Embryonic facial prominence (tissue), 1 donor: ENCODE measurements around the gene TDRKH.
"Not testable (repeated sequence)": the region's sequence is repeated elsewhere in the genome, so short reads cannot be mapped to it uniquely, and the experiment has no call there.

ENCODE experiments used
- DNase-seq: peaks from one replicate; pipeline ENCODE4 v3.0.0-alpha.2; 2016; ENCODE audit errors: extremely low spot score

Gene TDRKH

DNA sequence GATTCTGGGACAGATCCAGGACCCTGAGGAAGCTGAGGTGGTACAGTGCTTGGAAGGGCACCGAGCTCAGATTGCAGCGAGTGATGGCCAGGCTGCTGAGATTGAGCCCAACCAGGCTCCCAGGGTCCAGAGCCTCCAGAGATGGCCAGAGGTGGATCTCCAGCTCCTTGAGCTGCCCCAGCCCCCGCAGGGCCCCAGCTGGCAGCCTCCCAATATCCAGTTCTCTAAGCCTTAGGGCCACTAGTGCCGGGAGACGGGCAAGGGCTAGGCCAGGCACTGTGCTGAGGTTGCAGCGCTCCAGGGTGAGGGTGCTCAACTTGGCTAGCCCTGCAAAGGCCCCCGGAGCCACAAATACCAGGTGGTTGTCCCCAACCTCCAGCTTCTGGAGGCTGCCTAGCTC lies 11.5 kb upstream of the TDRKH start:
- DNase-seq: no peak

DNA sequence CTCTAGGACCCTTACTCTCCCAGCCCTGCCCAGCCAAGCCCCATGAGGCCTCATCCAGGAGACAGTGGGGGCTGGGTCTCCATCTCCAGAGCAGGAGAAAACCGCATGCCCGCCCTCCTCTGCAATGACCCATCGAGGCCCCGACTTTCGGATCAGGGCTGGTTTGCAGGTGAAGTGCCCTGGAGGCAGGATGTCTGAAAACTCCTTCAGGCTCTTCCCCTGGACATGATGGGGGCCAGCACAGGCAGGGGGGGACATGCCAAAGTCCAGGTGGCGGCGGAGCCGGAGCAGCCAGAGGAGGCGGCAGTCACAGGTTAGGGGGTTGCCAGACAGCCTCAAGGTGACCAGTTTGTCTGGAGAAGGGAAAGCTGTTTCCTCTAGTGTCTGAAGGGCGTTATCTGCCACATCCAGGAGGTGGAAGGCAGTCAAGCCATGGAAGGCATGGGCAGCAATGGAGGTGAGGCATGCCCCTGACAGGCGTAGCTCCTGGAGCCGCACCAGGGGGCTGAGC lies 11.1 kb upstream of the TDRKH start:
- DNase-seq: no peak

DNA sequence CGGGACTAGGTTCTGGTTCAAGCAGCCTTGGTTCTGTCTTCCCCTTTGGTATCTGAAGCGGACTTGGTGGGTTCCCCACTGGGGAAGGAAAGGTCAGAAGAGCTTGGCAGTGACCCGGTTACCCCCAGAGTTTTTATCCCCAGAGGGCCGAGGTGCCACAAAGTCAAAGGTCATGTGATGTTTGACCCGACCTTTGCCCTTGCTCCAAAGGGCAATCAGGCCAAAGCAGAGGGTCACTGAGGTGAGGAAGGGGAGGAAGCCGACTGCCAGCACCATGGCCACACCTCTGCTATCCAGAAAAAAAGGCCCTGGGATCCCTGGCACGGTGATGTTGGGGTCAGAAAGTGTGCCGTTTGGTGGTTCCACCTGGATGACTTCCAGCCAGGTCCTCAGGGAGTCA lies 10.5 kb upstream of the TDRKH start:
- no peak for DNase-seq

DNA sequence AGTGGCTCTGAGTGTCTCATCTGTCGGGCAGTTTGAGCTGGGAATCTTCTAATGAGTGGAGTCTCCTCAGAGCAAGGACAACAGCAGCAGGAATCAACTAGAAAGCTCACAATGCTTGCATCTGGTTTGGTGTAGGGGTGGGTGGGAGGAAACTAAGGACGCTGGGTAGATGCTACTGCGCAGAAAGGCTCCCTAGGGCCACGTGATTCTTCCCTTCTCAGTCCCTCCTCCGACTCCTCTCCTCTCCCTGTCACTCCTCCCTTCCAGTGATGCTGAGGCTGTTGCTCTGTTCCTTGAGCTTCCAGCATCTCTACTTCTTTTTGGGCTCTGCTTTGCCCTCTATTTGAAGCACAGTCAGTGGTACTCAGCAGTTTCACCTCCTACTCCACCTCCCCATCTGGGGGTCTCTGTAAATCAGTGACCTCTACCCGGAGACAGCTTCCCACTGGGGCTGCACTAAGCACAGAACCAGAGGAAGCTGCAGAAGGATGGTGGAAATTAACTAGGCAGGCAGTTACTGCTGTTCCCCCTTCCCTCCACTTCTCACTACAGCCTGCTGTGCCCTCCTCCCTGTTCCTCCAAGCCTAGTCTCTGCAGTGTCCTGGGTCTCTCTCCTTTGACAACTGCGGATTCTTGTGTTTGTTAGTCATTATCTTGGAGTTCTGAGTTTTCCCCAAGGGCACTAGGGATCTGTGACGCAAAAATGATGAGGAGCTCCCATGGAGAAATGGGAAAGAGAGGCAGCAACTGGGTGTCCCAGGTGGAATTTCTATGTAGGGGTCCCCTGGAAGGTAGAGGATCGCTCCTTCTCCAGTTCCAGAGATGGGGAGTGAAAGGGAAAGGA lies 9.1 kb upstream of the TDRKH start:
- no peak for DNase-seq

DNA sequence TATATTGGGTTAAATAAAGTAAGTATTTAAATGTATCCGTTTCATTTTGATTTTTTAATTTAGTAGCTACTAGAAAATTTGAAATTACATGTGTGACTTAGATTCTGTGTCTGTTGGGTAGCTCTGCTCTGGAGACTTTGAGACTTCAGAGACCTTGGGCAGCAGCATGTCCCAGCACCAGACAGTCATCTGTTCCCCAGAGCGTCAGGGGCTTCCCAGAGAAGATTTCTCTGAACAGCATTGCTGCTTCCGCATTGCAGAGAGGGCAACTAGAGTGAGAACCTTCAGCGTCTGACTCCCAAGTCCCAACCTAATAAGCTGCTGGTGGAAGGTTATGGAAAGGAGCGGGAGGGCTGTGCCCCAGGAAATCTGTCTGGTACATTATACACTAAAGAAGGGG lies 8.3 kb upstream of the TDRKH start:
- no peak for DNase-seq

DNA sequence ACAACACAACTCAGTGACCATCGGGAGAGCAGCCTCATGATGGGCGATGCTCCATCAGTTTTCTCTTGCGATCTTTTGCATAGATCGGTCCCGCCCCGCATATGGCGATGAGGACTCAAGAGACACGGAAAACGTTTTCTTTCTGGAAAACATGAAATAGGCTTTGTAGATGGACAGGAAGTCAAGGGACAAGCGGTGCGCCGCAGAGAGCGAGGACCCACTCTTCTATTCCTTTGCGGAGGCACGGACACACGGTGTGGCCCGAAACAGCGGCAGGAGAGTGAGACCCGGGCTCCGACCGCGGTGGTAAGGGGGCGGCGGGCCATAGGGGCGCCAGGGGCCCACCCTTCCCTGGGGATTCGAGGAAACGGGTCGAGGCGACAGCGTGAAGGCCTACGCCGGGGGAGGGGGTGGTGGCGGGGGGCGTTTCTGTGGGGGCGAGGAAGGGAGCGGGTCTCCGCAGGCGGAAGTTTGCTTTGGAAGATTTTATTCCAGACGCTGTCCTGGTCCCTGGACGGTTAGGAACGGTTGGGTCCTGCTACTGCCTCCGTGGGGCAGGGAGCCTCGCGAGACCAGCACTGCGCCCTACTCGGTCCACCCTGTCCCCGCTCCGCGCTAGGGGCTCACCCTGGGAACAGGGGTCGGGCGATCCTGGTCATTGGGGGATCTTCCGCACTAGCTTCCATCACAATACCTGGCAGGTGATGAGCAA lies 796 bp upstream of the TDRKH start:
- no peak for DNase-seq

DNA sequence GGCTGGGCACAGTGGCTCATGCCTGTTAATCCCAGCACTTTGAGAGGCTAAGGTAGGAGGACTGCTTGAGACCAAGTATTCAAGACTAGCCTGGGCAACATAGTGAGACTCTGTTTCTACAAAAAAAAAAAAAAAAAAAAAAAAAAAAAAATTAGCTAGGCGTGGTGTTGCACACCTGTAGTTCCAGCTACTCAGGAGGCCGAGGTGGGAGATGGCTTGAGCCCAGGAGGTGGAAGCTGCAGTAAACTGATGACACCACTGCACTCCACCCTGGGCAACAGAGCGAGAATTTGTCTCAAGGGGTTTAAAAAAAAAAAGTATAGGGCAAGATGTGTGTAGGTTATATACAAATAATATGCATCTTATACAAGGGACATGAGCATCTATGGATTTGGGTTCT lies 2.6 kb downstream of the TDRKH start:
- DNase-seq: no peak

DNA sequence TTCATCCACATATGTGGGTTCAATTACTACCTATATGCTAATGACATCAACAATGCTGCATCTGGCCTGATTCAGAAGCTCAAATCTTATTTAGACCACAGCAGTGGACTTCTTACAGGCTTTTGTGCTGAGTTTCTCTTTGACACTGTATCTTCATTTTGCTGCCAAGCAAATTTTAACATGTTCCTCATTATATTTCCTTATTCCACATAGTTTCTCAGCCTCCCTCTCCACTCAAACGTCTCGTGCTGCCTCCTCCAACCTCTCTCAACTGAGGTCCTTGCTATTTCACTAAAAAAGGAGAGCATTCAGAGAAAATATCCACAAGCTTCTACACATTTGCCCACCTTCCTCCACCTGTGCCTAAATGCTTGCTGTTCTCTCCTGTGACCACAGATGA lies 6.5 kb downstream of the TDRKH start:
- no peak for DNase-seq

DNA sequence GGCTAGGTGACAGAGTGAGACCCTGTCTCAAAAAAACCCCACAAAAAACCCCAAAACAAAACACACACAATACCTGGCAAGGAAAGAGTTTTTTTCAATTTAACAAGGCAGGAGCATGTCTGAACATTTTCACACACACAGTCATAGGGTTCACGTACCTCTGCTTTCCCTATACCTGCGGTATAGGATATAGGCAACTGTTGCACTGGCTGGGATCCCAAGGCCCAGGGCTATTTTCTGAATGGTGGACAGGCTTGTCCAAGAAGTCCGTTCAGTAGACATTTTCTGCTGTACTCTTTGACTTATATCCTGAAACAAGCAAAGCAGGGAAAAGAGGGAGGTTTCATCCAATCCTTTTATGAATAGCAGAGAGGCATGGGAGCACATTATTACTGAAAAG lies 7.6 kb downstream of the TDRKH start:
- no peak for DNase-seq

DNA sequence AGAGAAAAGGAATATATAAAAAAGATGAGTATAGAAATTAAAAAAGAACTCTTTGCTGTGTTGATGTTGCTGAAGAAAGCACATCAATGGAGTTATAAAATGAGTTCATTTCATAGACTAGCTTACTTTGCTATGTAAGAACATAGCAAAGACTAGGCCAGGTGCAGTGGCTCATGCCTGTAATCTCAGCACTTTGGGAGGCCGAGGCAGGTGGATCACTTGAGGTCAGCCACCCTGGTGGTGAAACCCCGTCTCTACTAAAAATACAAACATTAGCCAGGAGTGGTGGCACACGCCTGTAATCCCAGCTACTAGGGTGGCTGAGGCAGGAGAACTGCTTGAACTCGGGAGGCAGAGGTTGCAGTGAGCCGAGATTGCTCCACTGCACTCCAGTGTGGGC lies 8.3 kb downstream of the TDRKH start:
- DNase-seq: not testable (repeated sequence)

DNA sequence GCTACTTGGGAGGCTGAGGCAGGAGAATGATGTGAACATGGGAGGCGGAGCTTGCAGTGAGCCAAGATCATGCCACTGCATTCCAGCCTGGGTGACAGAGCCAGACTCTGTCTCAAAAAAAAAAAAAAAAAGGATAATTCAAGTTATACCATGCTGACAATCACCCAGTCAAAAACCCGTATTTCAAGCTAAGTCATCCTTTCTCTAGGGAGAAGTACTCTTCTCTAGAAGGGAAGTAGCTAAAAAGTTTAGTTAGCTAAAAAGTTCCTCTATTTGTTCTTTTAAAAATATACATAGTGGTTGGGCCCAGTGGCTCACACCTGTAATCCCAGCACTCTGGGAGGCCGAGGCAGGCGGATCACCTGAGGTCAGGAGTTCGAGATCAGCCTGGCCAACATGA lies 9.6 kb downstream of the TDRKH start:
- not testable (repeated sequence) for DNase-seq

DNA sequence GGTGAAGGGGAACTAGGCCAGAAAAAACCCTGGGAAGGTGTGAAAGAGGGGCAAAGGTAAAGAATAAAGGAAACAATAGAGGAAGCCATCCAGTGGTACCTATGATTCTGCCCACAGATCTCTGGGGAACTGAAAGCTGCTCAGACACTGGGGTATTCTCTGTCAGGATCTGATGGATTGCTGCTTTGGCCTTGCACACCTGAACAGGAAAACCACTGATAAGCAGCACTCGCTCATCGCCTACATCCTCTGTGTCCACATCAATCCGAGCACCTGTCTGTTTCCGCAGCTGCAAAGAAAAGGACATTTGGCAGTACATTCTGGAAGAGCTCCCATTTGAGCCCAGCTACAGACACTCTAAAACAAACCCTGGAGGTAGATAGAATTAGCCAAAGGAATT lies 10.4 kb downstream of the TDRKH start:
- DNase-seq: no peak

DNA sequence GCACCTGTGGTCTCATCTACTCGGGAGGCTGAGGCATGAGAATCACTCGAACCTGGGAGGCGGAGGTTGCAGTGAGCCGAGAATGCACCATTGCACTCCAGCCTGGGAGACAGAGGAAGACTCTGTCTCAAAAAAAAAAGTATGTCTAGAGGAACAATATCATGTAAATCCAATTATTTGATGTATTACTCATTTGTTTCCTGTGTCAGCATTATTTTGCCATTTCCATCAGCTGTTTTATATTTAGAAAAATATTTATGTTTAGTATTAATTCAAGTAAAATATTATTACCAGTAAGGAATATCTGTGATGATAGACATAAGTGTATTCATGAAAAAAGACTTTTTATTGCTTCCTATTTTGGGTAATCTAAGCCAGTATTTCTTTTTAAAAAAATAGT lies 13.0 kb downstream of the TDRKH start:
- no peak for DNase-seq

DNA sequence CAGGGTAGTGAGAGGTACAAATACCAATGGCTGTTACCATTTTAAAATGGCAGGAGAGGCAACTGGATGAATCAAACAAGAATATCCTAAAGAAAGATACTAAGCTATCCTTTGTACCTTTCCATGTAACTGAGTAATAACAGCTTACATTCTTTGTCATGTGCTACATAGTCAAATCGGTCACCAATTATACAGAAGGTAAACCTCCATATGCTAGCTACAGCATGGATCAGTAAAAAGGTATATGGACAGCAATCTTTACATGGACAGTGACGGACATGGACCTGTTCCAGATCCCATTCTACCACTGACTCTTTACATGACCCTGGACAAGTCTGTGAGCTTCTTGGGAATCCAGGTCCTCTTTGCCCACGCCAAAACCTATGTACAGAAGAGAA lies 13.6 kb downstream of the TDRKH start:
- no peak for DNase-seq

DNA sequence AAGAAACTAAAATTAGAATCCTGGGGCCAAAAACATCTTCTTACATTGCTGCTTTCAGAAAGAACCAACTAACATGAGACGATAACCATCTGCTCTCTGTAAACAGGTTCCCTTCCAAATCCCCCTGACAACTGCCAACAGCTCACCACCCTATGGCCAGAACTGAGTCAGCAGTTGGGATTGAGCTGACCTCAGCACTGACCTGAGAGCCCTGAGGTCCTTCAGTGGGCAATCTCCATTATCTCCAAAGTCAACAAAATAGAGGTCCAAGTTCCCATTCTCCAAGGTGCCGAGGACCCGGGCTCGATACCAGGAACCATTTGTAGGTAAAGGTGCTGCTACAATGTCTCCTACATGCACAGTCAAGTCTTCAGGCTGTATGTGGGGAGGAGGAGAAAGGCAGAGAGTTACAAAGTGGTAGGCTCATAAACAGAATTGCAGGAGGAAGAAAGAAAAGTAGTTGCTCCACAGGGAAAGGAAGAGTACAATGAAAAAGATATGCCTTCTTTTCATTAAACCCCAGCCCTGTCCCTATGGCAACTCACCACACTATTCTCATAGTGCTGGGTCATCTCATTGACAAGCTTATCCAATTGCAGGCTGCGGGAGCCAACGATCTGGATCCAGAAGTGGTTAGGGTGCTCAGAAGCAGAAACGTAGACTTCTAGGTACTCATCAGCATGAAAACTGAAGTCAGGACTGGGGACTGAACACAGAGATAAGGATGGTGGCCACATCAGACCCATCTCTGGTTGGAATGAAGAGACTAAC lies 14.2 kb downstream of the TDRKH start:
- no peak for DNase-seq

DNA sequence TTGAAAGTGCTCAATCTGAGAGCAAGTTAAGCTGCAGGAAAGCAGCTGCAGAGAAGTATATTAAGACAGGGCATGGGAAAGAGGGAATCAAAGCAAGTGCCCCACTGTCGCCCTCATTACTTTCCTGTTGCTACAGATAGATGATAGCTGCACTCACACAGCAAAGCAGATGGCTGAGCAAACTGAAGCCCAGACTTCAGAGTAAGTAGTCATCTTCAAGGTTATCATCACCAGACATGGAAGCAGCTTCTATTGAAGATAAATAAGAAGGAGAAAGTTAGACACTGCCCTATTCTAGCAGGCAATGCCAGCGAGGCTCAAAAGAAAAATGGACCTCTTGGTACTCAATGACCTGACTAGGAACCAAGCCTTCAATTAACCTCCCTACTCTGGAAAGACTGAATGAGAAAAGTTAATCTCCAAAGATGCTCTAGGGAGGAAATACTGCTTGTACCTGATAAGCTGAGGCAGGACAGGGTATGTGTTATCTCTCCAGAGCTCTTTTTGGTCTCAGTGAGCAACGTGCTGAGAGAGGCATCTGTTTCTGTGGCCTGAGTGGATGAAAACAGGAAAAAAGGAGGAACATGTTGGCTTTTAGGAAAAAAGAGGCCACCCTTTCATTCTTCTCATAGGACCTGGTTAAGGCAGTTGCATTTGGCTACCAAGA lies 15.9 kb downstream of the TDRKH start:
- no peak for DNase-seq

DNA sequence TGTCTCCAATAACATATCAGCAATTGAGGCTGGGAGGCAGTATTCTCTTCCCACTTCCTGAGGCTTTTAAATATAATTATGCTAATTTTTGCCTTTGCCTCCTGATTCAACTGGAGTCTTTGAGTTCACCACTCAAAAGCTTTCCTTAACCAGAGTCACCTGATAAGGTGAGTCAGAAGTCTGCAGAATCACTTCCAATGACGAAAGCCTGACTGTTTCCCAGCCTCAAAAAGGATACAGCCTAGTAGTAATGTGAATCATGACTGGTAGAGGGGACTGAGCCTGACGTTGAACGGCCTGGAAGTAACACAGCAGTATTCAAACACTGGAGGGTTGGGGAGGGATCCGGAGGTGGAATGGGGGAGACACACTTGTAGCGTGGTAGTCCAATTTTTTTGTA lies 16.6 kb downstream of the TDRKH start:
- no peak for DNase-seq

DNA sequence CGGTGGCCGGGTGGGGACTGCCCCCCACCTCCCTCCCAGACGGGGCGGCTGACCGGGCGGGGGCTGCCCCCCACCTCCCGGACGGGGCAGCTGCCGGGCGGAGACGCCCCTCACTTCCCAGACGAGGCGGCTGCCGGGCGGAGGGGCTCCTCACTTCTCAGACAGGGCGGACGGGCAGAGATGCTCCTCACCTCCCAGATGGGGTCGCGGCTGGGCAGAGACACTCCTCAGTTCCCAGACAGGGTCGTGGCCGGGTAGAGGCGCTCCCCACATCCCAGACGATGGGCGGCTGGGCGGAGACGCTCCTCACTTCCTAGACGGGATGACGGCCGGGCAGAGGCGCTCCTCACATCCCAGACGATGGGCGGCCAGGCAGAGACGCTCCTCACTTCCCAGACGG lies 21.0 kb downstream of the TDRKH start:
- DNase-seq: not testable (repeated sequence)

DNA sequence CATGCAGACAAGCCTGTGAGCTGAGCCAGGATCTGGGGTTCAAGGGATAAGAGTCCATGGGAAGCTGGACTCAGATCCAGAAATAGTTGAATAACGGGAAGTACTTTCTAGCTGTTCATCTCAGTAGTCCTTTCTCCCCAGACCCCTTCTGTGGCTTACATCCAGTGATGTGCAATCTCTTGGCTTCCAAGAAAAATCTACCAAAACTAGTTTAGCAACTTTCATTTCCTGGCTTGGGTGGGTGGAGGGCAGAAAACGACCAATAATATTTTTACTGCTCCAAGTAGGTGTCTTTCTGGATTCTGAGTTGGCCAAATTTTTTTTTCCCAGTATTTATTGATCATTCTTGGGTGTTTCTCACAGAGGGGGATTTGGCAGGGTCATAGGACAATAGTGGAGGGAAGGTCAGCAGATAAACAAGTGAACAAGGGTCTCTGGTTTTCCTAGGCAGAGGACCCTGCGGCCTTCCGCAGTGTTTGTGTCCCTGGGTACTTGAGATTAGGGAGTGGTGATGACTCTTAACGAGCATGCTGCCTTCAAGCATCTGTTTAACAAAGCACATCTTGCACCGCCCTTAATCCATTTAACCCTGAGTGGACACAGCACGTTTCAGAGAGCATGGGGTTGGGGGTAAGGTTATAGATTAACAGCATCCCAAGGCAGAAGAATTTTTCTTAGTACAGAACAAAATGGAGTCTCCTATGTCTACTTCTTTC lies 21.8 kb downstream of the TDRKH start:
- not testable (repeated sequence) for DNase-seq

DNA sequence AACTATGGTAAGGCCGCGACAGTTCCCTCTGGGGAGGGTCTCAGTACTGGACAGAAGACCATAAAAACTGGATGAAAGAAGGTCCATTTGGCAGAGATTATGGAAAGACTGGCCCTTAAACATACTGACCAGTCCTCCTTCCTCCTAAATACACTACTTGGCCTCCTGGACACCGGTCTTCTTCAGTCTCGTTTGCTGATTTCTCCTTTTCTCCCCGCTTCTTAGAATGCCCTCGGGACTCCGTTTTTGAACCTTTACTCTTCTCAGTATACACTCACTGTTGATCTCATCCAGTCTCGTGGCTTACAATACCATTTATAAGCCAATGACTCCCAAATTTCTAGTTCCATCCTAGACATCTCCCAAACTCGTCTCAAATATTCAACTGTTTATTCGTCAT lies 26.3 kb downstream of the TDRKH start:
- DNase-seq: no peak
